ENCODE measurements around the gene NAA80. TPM values are rescaled to one million over a fixed set of nuclear protein-coding genes. Genes with fewer than 3 reads are reported as not detected.

The NAA80 gene
- total and polyA plus RNA-seq, 2 of the 13 experiments (the other 11 are each of a cell fraction or from before 2014, with no cell fraction given), result 3.4 to 8.7 TPM

DNA sequence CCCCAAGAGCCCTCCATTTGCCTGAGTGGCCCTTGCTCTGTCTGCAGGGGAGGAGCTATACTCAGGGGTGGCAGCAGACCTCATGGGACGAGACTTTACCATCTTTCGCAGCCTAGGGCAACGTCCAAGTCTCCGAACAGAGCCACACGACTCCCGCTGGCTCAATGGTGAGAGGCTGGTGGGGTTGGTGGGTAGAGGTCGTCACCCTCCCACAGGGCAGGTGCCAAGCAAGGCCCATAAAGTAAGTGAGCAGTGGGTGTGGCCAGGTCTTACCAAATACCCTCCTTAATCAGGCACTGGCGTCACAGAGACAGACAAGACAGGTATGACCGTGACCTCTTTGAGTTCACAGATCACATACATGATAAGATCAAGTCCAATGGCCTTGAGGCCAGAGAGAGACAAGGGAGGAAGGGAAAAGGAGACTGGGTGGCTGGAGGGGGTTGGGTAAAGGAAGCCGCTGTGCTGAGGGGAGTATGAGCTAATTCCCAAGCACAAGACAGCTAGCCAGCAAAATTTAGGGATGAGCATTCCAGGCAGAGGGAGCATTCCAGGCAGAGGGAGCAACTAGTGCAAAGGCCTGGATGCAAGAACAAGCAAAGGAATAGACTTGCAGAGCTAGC, 27.8 kb downstream of the NAA80 start (continued):
- TF ChIP-seq NCOA1 (CRISPR knock-in tag; IDR thresholded peaks at IDR 0.05) (no peak), ZNF713 (CRISPR knock-in tag; IDR thresholded peaks at IDR 0.05) (no peak), ZBTB3 (CRISPR knock-in tag; IDR thresholded peaks at IDR 0.05; ENCODE audit: borderline replicate concordance, low read depth) (no peak), HES4 (CRISPR knock-in tag; IDR thresholded peaks at IDR 0.05; ENCODE audit: borderline replicate concordance) (no peak), PITX1 (CRISPR knock-in tag; IDR thresholded peaks at IDR 0.05) (no peak), PHF5A (CRISPR knock-in tag; IDR thresholded peaks at IDR 0.05; ENCODE audit: low read depth, unreplicated experiment) (no peak), MYNN (CRISPR knock-in tag; IDR thresholded peaks at IDR 0.05; ENCODE audit: low read depth) (no peak), FOSL1 (CRISPR knock-in tag; IDR thresholded peaks at IDR 0.05; ENCODE audit: borderline replicate concordance) (no peak), ZNF138 (CRISPR knock-in tag; IDR thresholded peaks at IDR 0.05; ENCODE audit: low read depth) (no peak), MATR3 (CRISPR knock-in tag; IDR thresholded peaks at IDR 0.05) (no peak), PAX8 (CRISPR knock-in tag; IDR thresholded peaks at IDR 0.05; ENCODE audit: borderline replicate concordance) (no peak), HIC2 (CRISPR knock-in tag; IDR thresholded peaks at IDR 0.05; ENCODE audit: low read depth) (no peak; the same call in none of the 2 replicates), ATRX (CRISPR knock-in tag; IDR thresholded peaks at IDR 0.05; ENCODE audit: borderline replicate concordance) (no peak), ARNT2 (CRISPR knock-in tag; IDR thresholded peaks at IDR 0.05; ENCODE audit: low read depth) (peak; percentile 64; the same call in 1 of the 2 replicates), ZFY (CRISPR knock-in tag; IDR thresholded peaks at IDR 0.05) (no peak), SALL1 (CRISPR knock-in tag; IDR thresholded peaks at IDR 0.05) (no peak), NFKBIZ (CRISPR knock-in tag; IDR thresholded peaks at IDR 0.05) (no peak), PBX3 (CRISPR knock-in tag; IDR thresholded peaks at IDR 0.05; ENCODE audit: borderline replicate concordance) (no peak), ZNF672 (CRISPR knock-in tag; IDR thresholded peaks at IDR 0.05) (no peak), ZC3H4 (CRISPR knock-in tag; IDR thresholded peaks at IDR 0.05; ENCODE audit: borderline replicate concordance) (no peak)
- TF ChIP-seq, protein P1, sequence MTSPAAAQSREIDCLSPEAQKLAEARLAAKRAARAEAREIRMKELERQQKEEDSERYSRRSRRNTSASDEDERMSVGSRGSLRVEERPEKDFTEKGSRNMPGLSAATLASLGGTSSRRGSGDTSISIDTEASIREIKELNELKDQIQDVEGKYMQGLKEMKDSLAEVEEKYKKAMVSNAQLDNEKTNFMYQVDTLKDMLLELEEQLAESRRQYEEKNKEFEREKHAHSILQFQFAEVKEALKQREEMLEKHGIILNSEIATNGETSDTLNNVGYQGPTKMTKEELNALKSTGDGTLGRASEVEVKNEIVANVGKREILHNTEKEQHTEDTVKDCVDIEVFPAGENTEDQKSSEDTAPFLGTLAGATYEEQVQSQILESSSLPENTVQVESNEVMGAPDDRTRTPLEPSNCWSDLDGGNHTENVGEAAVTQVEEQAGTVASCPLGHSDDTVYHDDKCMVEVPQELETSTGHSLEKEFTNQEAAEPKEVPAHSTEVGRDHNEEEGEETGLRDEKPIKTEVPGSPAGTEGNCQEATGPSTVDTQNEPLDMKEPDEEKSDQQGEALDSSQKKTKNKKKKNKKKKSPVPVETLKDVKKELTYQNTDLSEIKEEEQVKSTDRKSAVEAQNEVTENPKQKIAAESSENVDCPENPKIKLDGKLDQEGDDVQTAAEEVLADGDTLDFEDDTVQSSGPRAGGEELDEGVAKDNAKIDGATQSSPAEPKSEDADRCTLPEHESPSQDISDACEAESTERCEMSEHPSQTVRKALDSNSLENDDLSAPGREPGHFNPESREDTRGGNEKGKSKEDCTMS (CRISPR knock-in tag; conservative IDR thresholded peaks at IDR 0.05), result no peak
- TF ChIP-seq, protein P2, sequence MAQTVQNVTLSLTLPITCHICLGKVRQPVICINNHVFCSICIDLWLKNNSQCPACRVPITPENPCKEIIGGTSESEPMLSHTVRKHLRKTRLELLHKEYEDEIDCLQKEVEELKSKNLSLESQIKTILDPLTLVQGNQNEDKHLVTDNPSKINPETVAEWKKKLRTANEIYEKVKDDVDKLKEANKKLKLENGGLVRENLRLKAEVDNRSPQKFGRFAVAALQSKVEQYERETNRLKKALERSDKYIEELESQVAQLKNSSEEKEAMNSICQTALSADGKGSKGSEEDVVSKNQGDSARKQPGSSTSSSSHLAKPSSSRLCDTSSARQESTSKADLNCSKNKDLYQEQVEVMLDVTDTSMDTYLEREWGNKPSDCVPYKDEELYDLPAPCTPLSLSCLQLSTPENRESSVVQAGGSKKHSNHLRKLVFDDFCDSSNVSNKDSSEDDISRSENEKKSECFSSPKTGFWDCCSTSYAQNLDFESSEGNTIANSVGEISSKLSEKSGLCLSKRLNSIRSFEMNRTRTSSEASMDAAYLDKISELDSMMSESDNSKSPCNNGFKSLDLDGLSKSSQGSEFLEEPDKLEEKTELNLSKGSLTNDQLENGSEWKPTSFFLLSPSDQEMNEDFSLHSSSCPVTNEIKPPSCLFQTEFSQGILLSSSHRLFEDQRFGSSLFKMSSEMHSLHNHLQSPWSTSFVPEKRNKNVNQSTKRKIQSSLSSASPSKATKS (CRISPR knock-in tag; IDR thresholded peaks at IDR 0.05), result no peak
